ENCODE data around the gene KCNQ4. TPM values are rescaled to one million over a fixed set of nuclear protein-coding genes. Genes with fewer than 3 reads are reported as not detected.
A peak's percentile ranks its signal among the peaks of the same experiment; 100 is the strongest.

KCNQ4 gene
- total and polyA plus RNA-seq, 2 of the 8 experiments (the other 6 are each of a cell fraction or from before 2014, with no cell fraction given), result 2.2 to 3.9 TPM

GRCh38 chr1:40806240-40806639 lies 22.7 kb downstream of the KCNQ4 start:
- 95% methylated on average over 3 of the region's 3 CpGs; no CpG with 5 or more reads in 1 of the 2 experiments for WGBS, 2 experiments (ENCODE audit: extremely low coverage in 1 of 2, insufficient coverage in 1 of 2, insufficient read length in 1 of 2, insufficient replicate concordance in 2 of 2, low coverage in 1 of 2, low lambda C conversion rate in 2 of 2, missing lambda C conversion rate in 1 of 2)
- CTCF ChIA-PET (ENCODE audit: partially characterized antibody), result interaction anchor here (0.8 to 24.5 kb wide), 6 partner anchors 15 to 147 kb away, joined by 3 to 325 read pairs (median 4); no protein-coding TSS in a partner anchor

More at GRCh38 chr1:40806240-40806639, 22.7 kb downstream of the KCNQ4 start:
- Histone ChIP-seq H4K5ac (ENCODE audit: insufficient read length, low read depth, low read length) (no peak overlapping the region), H3K79me2 (ENCODE audit: control insufficient read depth in 1 of 2, insufficient read depth in 2 of 2, low read length in 2 of 2) (no peaks in the 10 kb centered on the region), H2BK15ac (ENCODE audit: low read length) (peak overlapping the region; percentile 81; the same call in 1 of the 2 replicates), H3K4me2 (ENCODE audit: insufficient read depth in 1 of 2, low read depth in 2 of 2, low read length in 2 of 2) (no peak overlapping the region), H2BK5ac (ENCODE audit: low read depth, low read length) (no peak overlapping the region), H3K36me3 (ENCODE audit: control insufficient read depth in 2 of 4, insufficient read depth in 4 of 4, low read length in 3 of 4) (no peaks in the 10 kb centered on the region), H3K4me1 (replicated peaks in 1 of 4; ENCODE audit: control insufficient read depth in 3 of 4, insufficient read depth in 4 of 4, low read length in 3 of 4) (peaks cover 6 to 29% (median 23%) of the 10 kb centered on the region in 4 experiments), H3K9ac (replicated peaks in 1 of 4; ENCODE audit: extremely low read depth in 1 of 4, low read depth in 3 of 4, low read length in 3 of 4) (no peak overlapping the region), H3K27ac (ENCODE audit: low read depth, low read length) (no peak overlapping the region), H3K56ac (replicated peaks; ENCODE audit: insufficient read length, low read depth, low read length) (no peak overlapping the region), H2BK12ac (ENCODE audit: low read depth, low read length) (no peak overlapping the region), H2AFZ (ENCODE audit: low read length) (no peak overlapping the region), H3K23me2 (ENCODE audit: low read depth, low read length) (peaks cover 3% of the 10 kb centered on the region; the same call in 1 of the 2 replicates), H3K27me3 (replicated peaks in 1 of 4; ENCODE audit: control insufficient read depth in 3 of 4, extremely low read depth in 1 of 4, insufficient read depth in 3 of 4, low read length in 3 of 4) (peaks cover 0 to 5% (median 3%) of the 10 kb centered on the region in 4 experiments; a peak in 3 of 7 replicates), H3K18ac (ENCODE audit: extremely low read depth, low read length) (no peak overlapping the region), H2BK20ac (ENCODE audit: low read length) (no peak overlapping the region), H3K23ac (ENCODE audit: insufficient read length) (no peak overlapping the region), H3K4ac (replicated peaks; ENCODE audit: insufficient read length, low read depth, low read length) (peak overlapping the region; percentile 69), H3K79me1 (ENCODE audit: low read depth, low read length) (no peaks in the 10 kb centered on the region), H4K91ac (replicated peaks; ENCODE audit: insufficient read length, low read length) (no peak overlapping the region), H3K14ac (ENCODE audit: insufficient read length) (no peak overlapping the region), H4K20me1 (replicated peaks in 1 of 2; ENCODE audit: control insufficient read depth in 1 of 2, insufficient read depth in 2 of 2, low read length in 2 of 2) (no peaks in the 10 kb centered on the region), H4K8ac (ENCODE audit: extremely low read depth, insufficient read depth, low read length) (no peak overlapping the region), H2AK5ac (ENCODE audit: low read depth, low read length) (no peak overlapping the region; the same call in 1 of the 2 replicates), H3K4me3 (ENCODE audit: extremely low read depth in 1 of 4, insufficient read depth in 2 of 4, low read depth in 3 of 4, low read length in 4 of 4) (no peak overlapping the region), H2BK120ac (replicated peaks; ENCODE audit: low read depth, low read length) (no peak overlapping the region), H3K9me3 (ENCODE audit: insufficient read depth in 2 of 2, low read depth in 1 of 2, low read length in 1 of 2) (no peaks in the 10 kb centered on the region)
- POLR2A ChIA-PET (ENCODE audit: partially characterized antibody), result interaction anchor here (1.6 to 2.0 kb wide), 2 partner anchors 10 to 50 kb away, joined by 3 to 6 read pairs; no protein-coding TSS in a partner anchor
- no peak for FAIRE-seq
- TF ChIP-seq EGR1 (IDR thresholded peaks at IDR 0.05; ENCODE audit: borderline replicate concordance, low read depth, low read length) (no peak), RXRA (IDR thresholded peaks at IDR 0.05; ENCODE audit: insufficient read depth, low read depth, low read length) (no peak), EP300 (IDR thresholded peaks at IDR 0.05; ENCODE audit: borderline replicate concordance in 1 of 2, low read depth in 2 of 2, low read length in 2 of 2) (no peak), MAX (IDR thresholded peaks at IDR 0.05) (no peak), GTF2F1 (IDR thresholded peaks at IDR 0.05; ENCODE audit: borderline replicate concordance, low read depth, low read length) (no peak), SRF (IDR thresholded peaks at IDR 0.05; ENCODE audit: low read depth, low read length) (no peak), CBX8 (IDR thresholded peaks at IDR 0.05; ENCODE audit: borderline replicate concordance, low read depth, low read length) (no peak)
- no peak for DNase-seq (ENCODE audit: low read depth in 1 of 2, low spot score in 2 of 2)
